Stomach (tissue), 9 donors: ENCODE measurements around the gene FAM13C. TPM values are rescaled to one million over a fixed set of nuclear protein-coding genes. Genes with fewer than 3 reads are reported as not detected.

Experiments used
- DNase-seq, 2 donors: peaks; one replicate each; pipeline versions ENCODE4 v3.0.0 to v3.0.0-alpha.2; 2013 to 2019
- H3K27ac ChIP-seq, 5 donors: fragments of 200-600 bp in 4 of 5; sonication (generic) in 4 of 5; one replicate each; pipeline ENCODE4 v1.5.1; 2013 to 2019; ENCODE audit warnings: mild to moderate bottlenecking in 1 of 5, moderate library complexity in 1 of 5
- H3K27me3 ChIP-seq, 3 donors: fragments of 200-600 bp; sonication (generic); one replicate each; pipeline ENCODE4 v1.5.1; 2017 to 2019; ENCODE audit warnings: mixed run types in 1 of 3
- H3K36me3 ChIP-seq, 4 donors: fragments of 200-600 bp; sonication (generic); 1 replicate in 3 of 4; 2 replicates in 1 of 4; pipeline ENCODE4 v1.5.1; 2016 to 2019
- H3K4me1 ChIP-seq, 4 donors: fragments of 200-600 bp; sonication (generic); one replicate each; pipeline ENCODE4 v1.5.1; 2016 to 2019
- H3K4me3 ChIP-seq, 4 donors: fragments of 200-600 bp; sonication (generic) in 3 of 4; one replicate each; pipeline ENCODE4 v1.5.1; 2016 to 2019; ENCODE audit warnings: mild to moderate bottlenecking in 1 of 4
- H3K9me3 ChIP-seq, 4 donors: fragments of 200-600 bp; sonication (generic); one replicate each; pipeline ENCODE4 v1.5.1; 2016 to 2019
- EP300 ChIP-seq: sonication (generic); formaldehyde crosslinking; IDR thresholded peaks from one replicate; pipeline ENCODE4 v1.6.1; 2017; ENCODE audit warnings: antibody characterized with exemption
- POLR2A ChIP-seq, 4 donors: fragments of 450-650 bp; IDR thresholded peaks; one replicate each; pipeline ENCODE4 v1.6.1; 2016; ENCODE audit warnings: antibody characterized with exemption in 4 of 4, control low read depth in 2 of 4, mild to moderate bottlenecking in 1 of 4, moderate library complexity in 1 of 4
- POLR2AphosphoS5 ChIP-seq, 3 donors: sonication (generic); formaldehyde crosslinking; IDR thresholded peaks; one replicate each; pipeline ENCODE4 v1.6.1; 2016; ENCODE audit warnings: antibody characterized with exemption in 3 of 3
- WGBS, 5 donors: extraction: QIAGEN DNeasy Blood & Tissue Kit in 3 of 5; methylation state at CpG; one replicate each; pipeline versions ENCODE4 v1.1.5 to v1.1.7; 2013 to 2018; 5-methylcytosine and 5-hydroxymethylcytosine counted together
- intact Hi-C: fragments of 100-400 bp; cut with DNase I; formaldehyde crosslinking; loops from one replicate; pipeline ENCODE4 v1.15.1; 2023; ENCODE audit warnings: low total_unique reads
- polyA plus RNA-seq, 3 donors: library from polyadenylated mRNA; stranded (reverse); fragments of 200-250 nt; gene quantifications; one replicate each; pipeline ENCODE4 v1.2.3, GENCODE V29; 2013
- total RNA-seq, 5 donors: library from RNA; depleted of rRNA; stranded (reverse); fragments of >200 nt; gene quantifications; one replicate each; pipeline versions ENCODE4 v1.1.0 to v1.2.3, GENCODE V29; 2014 to 2016
- TF ChIP-seq, protein P1 (sequence below), 7 experiments: fragments of 450-650 bp in 4 of 7; fragments of 200-600 bp in 3 of 7; sonication (generic) in 3 of 7; IDR thresholded peaks; one replicate each; pipeline ENCODE4 v1.5.1; 2016 to 2019; ENCODE audit warnings: antibody characterized with exemption in 7 of 7, control low read depth in 2 of 7, mild to moderate bottlenecking in 1 of 7
- donor health status: healthy with polysubstance abuse.
- donor health status: Bipolar disorder and iron deficiency.
- donor health status: healthy.

Gene FAM13C
- total and polyA plus RNA-seq, 8 donors: 0.89 to 47.3 (median 9.2) TPM

DNA sequence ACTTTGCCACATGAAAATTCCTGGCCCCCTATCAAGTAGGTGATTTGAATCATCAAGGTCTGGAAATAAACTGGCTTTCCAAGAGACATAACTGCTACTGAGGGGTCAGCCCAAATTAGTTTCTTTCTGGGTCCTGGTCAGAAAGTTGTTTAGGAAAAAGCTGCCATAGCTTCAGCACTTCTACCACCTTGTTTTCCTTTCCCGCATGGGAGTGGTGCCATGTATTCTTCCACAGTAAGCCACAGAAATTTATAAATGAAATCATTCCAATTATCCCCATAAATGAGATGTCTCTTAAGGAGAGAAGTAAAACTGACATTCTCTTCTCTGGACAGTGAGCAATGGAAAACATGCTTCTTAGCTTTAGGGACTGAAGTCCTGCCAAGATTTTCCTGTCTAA lies 105.1 kb downstream of the FAM13C start:
- Histone ChIP-seq H3K36me3 (peaks cover 0 to 16% (median 7%) of the 10 kb centered on the region in 4 donors), H3K4me3 (no peak overlapping the region), H3K27me3 (no peaks in the 10 kb centered on the region), H3K9me3 (no peaks in the 10 kb centered on the region), H3K4me1 (no peaks in the 10 kb centered on the region), H3K27ac (no peak overlapping the region)
- intact Hi-C loops: no loop called here
- DNase-seq: no peak
- TF ChIP-seq POLR2A (IDR thresholded peaks at IDR 0.05) (no peak), EP300 (no peak), POLR2AphosphoS5 (IDR thresholded peaks at IDR 0.05) (no peak)
- TF ChIP-seq, protein P1, sequence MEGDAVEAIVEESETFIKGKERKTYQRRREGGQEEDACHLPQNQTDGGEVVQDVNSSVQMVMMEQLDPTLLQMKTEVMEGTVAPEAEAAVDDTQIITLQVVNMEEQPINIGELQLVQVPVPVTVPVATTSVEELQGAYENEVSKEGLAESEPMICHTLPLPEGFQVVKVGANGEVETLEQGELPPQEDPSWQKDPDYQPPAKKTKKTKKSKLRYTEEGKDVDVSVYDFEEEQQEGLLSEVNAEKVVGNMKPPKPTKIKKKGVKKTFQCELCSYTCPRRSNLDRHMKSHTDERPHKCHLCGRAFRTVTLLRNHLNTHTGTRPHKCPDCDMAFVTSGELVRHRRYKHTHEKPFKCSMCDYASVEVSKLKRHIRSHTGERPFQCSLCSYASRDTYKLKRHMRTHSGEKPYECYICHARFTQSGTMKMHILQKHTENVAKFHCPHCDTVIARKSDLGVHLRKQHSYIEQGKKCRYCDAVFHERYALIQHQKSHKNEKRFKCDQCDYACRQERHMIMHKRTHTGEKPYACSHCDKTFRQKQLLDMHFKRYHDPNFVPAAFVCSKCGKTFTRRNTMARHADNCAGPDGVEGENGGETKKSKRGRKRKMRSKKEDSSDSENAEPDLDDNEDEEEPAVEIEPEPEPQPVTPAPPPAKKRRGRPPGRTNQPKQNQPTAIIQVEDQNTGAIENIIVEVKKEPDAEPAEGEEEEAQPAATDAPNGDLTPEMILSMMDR (IDR thresholded peaks at IDR 0.05): no peak
- WGBS, 5 donors: 70 to 94% (median 74%) methylated on average over 1 of the region's 1 CpG

DNA sequence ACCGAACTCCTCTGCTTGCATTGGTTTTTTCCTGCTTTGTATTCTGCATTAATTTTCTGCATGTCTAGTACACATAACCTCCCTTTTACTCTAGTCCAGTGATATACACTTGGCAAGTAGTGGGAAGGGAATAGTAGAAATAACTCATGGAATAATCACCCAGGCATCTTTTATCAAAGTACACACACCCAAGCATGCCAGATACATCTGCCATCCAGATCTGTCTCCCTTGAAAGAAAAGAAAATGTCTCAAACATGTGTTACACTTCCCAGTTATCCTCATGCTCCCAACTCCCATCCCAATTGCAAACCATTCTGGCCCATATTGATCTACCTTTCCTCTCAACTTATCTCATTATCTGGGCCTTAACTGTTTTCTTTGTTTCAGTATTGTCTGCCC lies 106.9 kb downstream of the FAM13C start:
- no peaks in the 10 kb centered on the region for H3K27me3 ChIP-seq
- H3K4me1 ChIP-seq: no peaks in the 10 kb centered on the region
- peaks cover 0 to 18% (median 10%) of the 10 kb centered on the region in 4 donors for H3K36me3 ChIP-seq
- DNase-seq: no peak
- H3K4me3 ChIP-seq: no peak overlapping the region
- TF ChIP-seq EP300: no peak
- TF ChIP-seq, protein P1 (IDR thresholded peaks at IDR 0.05): no peak
- TF ChIP-seq POLR2AphosphoS5 (IDR thresholded peaks at IDR 0.05): no peak
- TF ChIP-seq POLR2A (IDR thresholded peaks at IDR 0.05): no peak
- H3K27ac ChIP-seq: no peak overlapping the region
- no peaks in the 10 kb centered on the region for H3K9me3 ChIP-seq
- intact Hi-C loops: no loop called here
- 88 to 97% (median 89%) methylated on average over 1 of the region's 1 CpG for WGBS, 5 donors

DNA sequence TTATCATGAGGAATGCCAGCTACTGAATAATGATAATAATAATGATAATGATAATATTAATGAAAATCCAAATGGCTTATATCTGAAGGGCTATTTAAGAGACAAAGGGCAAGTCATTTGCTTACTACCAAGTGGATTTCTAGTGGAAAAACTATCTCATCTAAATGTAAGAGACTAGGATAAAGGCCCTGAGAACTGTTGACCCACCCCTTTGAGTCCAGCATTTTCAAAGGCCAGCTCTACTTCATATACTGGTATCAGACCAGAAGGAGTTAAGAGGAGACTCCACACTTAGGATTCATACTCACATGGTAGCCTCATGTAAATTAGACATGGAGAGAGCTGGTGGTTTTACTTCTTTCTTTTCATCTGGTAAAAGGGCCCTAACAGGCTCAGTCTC lies 109.9 kb downstream of the FAM13C start:
- no peak overlapping the region for H3K27ac ChIP-seq
- no peaks in the 10 kb centered on the region for H3K4me1 ChIP-seq
- intact Hi-C loops: no loop called here
- no peaks in the 10 kb centered on the region for H3K27me3 ChIP-seq
- no peak for DNase-seq
- no peaks in the 10 kb centered on the region for H3K9me3 ChIP-seq
- TF ChIP-seq, protein P1 (IDR thresholded peaks at IDR 0.05): no peak
- TF ChIP-seq POLR2A (IDR thresholded peaks at IDR 0.05) (no peak), POLR2AphosphoS5 (IDR thresholded peaks at IDR 0.05) (no peak), EP300 (no peak)
- no peak overlapping the region for H3K4me3 ChIP-seq
- peaks cover 0 to 18% (median 10%) of the 10 kb centered on the region in 4 donors for H3K36me3 ChIP-seq

DNA sequence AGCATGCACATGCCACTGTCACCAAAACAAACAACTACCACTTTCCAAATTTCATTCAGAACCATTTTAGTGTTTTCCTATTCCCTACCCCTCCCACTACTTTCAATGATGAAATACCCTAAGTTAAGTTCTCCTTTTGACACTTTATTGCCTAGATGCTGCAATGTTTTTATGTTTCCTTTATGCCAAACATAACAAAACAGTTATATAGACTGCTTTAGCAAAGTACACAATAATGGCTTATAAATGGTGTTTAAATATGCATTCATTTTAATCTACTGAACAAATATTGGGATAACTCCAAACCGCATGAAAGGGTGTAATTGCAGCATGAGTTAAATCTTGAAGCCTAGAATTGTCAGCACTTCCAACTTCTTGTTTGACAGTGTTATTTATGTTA lies 116.7 kb downstream of the FAM13C start:
- TF ChIP-seq POLR2AphosphoS5 (IDR thresholded peaks at IDR 0.05) (no peak), EP300 (no peak), POLR2A (IDR thresholded peaks at IDR 0.05) (no peak)
- TF ChIP-seq, protein P1 (IDR thresholded peaks at IDR 0.05): no peak
- DNase-seq: no peak
- H3K27ac ChIP-seq: no peak overlapping the region
- H3K4me1 ChIP-seq: peaks cover 0 to 1% (median 0%) of the 10 kb centered on the region in 4 donors
- H3K36me3 ChIP-seq: peaks cover 0 to 4% (median 0%) of the 10 kb centered on the region in 4 donors
- intact Hi-C loops: loop anchor here (10.0 kb wide), 1 partner anchor 379 kb away; no protein-coding TSS in a partner anchor
- no peaks in the 10 kb centered on the region for H3K27me3 ChIP-seq
- H3K9me3 ChIP-seq: no peaks in the 10 kb centered on the region
- no peak overlapping the region for H3K4me3 ChIP-seq
- WGBS, 5 donors: 20 to 67% (median 37%) methylated on average over 1 of the region's 1 CpG
